K562 (cell line): ENCODE data around the gene PPP1R15B. TPM values are rescaled to one million over a fixed set of nuclear protein-coding genes. Genes with fewer than 3 reads are reported as not detected.

Experiments used
- ATAC-seq: fragments of 200-7000 bp; cut with Tn5 transposase; 3 replicates; pipeline ENCODE4 v1.9.1; 2020; ENCODE audit warnings: moderate library complexity
- BruUV-seq: library from RNA; stranded (reverse); fragments of 400-500 nt; replicated peaks from 2 replicates; lab custom pipeline; 2021; lab: Mats Ljungman, UMichigan
- CTCF ChIA-PET: fragments of 300-600 bp; formaldehyde crosslinking; extraction: SDS; loops from one replicate; lab custom pipeline; 2021; ENCODE audit warnings: low intra/inter-chr PET ratio; lab: Yijun Ruan, JAX
- POLR2A ChIA-PET: fragments of 300-600, 350-650 bp; sonication (Branson Sonifier 250); formaldehyde crosslinking; extraction: SDS; loops from one replicate; lab custom pipeline; 2021; ENCODE audit warnings: antibody characterized with exemption, inconsistent platforms; lab: Yijun Ruan, JAX
- DNase-seq, 4 experiments: peaks; one replicate each; pipeline versions ENCODE4 v3.0.0 to v3.0.0-alpha.2; 2011 to 2018; ENCODE audit warnings: low spot score in 3 of 4, mixed read lengths in 3 of 4; ENCODE audit errors: extremely low read depth in 1 of 4
- FAIRE-seq: peaks from 2 replicates; lab custom pipeline; 2011; peaks lifted over from hg19 to GRCh38; lab: Jason Lieb, UNC
- H2AFZ ChIP-seq: 2 replicates; pipeline ENCODE4 v1.6.0; 2011; ENCODE audit warnings: low read depth, low read length, control low read depth, inconsistent platforms
- H3K27ac ChIP-seq: fragments of 200-600 bp; 3 replicates; pipeline ENCODE4 v1.8.0; 2011; ENCODE audit warnings: low read depth, mild to moderate bottlenecking, control low read depth, inconsistent platforms, low read length, moderate library complexity, mixed read lengths; ENCODE audit errors: extremely low read depth
- H3K27me3 ChIP-seq, 2 experiments: fragments of 300-600 bp in 1 of 2; 2 replicates in 1 of 2; 3 replicates in 1 of 2; pipeline versions ENCODE4 v1.6.0 to v1.8.0; 2011; ENCODE audit warnings: inconsistent platforms in 2 of 2, low read length in 2 of 2, mild to moderate bottlenecking in 1 of 2, mixed read lengths in 1 of 2, moderate library complexity in 1 of 2; ENCODE audit not compliant: control insufficient read depth in 2 of 2, insufficient read depth in 2 of 2
- H3K36me3 ChIP-seq: fragments of 300-600 bp; 3 replicates; pipeline ENCODE4 v1.8.0; 2011; ENCODE audit warnings: mild to moderate bottlenecking, low read length, inconsistent platforms; ENCODE audit not compliant: control insufficient read depth, insufficient read depth
- H3K4me1 ChIP-seq, 2 experiments: fragments of 200-600 bp in 1 of 2; replicated peaks in 1 of 2; 2 replicates in 1 of 2; 3 replicates in 1 of 2; pipeline versions ENCODE4 v1.5.1 to v1.8.0; 2011; ENCODE audit warnings: inconsistent platforms in 2 of 2, low read length in 2 of 2, mild to moderate bottlenecking in 1 of 2, mixed read lengths in 1 of 2, moderate library complexity in 1 of 2; ENCODE audit not compliant: control insufficient read depth in 2 of 2, insufficient read depth in 2 of 2
- H3K4me2 ChIP-seq: 2 replicates; pipeline ENCODE4 v1.6.1; 2011; ENCODE audit warnings: low read length, control low read depth, inconsistent platforms, mixed read lengths; ENCODE audit not compliant: insufficient read depth
- H3K4me3 ChIP-seq: fragments of 200-600 bp; sonication (generic), shearing (Covaris generic); 2 replicates; pipeline ENCODE4 v1.5.1; 2016; ENCODE audit warnings: control low read depth, inconsistent platforms
- H3K79me2 ChIP-seq: fragments of 200-600 bp; 3 replicates; pipeline ENCODE4 v1.8.0; 2011; ENCODE audit warnings: low read length, inconsistent platforms; ENCODE audit not compliant: control insufficient read depth, insufficient read depth
- H3K9ac ChIP-seq, 2 experiments: 2 replicates each; pipeline versions ENCODE4 v1.6.0 to v1.6.1; 2011; ENCODE audit warnings: low read depth in 2 of 2, low read length in 2 of 2, control low read depth in 1 of 2, inconsistent platforms in 1 of 2, mild to moderate bottlenecking in 1 of 2, mixed read lengths in 1 of 2; ENCODE audit not compliant: insufficient read depth in 1 of 2
- H3K9me1 ChIP-seq: one replicate; pipeline ENCODE4 v1.6.0; 2011; ENCODE audit warnings: inconsistent platforms, mild to moderate bottlenecking, low read length, moderate library complexity; ENCODE audit not compliant: control insufficient read depth, insufficient read depth
- H3K9me3 ChIP-seq: replicated peaks from 2 replicates; pipeline ENCODE4 v1.5.1; 2011; ENCODE audit warnings: low read depth, low read length, inconsistent platforms; ENCODE audit not compliant: control insufficient read depth, insufficient read depth
- H4K20me1 ChIP-seq: replicated peaks from 2 replicates; pipeline ENCODE4 v1.6.1; 2011; ENCODE audit warnings: low read length, inconsistent platforms, mixed read lengths; ENCODE audit not compliant: control insufficient read depth, insufficient read depth
- EP400 ChIP-seq: fragments of 450-650 bp; IDR thresholded peaks from 2 replicates; pipeline ENCODE4 v1.6.1; 2017; ENCODE audit warnings: antibody characterized with exemption, mild to moderate bottlenecking, moderate library complexity
- ETS1 ChIP-seq: conservative IDR thresholded peaks from 2 replicates; pipeline ENCODE4 v1.6.1; 2011; ENCODE audit warnings: low read depth, mild to moderate bottlenecking, low read length; ENCODE audit not compliant: control insufficient read depth
- FOS ChIP-seq: IDR thresholded peaks from 3 replicates; pipeline ENCODE4 v1.6.1; 2011; ENCODE audit not compliant: insufficient read length; ENCODE audit errors: extremely low read depth
- GABPA ChIP-seq: fragments of 200-800 bp; sonication (Bioruptor generic); conservative IDR thresholded peaks from 2 replicates; pipeline ENCODE4 v1.6.1; 2016; ENCODE audit warnings: low read depth, missing genetic modification characterization, missing compliant biosample characterization
- HMG20B ChIP-seq: fragments of 250-450 bp; sonication (Bioruptor Pico); IDR thresholded peaks from 2 replicates; pipeline ENCODE4 v1.5.0; 2021; ENCODE audit warnings: mild to moderate bottlenecking
- IFI16 ChIP-seq: fragments of 250-450 bp; sonication (Bioruptor Pico); IDR thresholded peaks from 2 replicates; pipeline ENCODE4 v2.1.2; 2022; ENCODE audit warnings: mild to moderate bottlenecking, inconsistent platforms
- MTA3 ChIP-seq: fragments of 450-650 bp; formaldehyde crosslinking; IDR thresholded peaks from 2 replicates; pipeline ENCODE4 v1.6.1; 2017; ENCODE audit warnings: mild to moderate bottlenecking, borderline replicate concordance
- NCOA1 ChIP-seq: fragments of 450-650 bp; IDR thresholded peaks from 2 replicates; pipeline ENCODE4 v1.6.1; 2016; ENCODE audit warnings: low read depth
- RFX5 ChIP-seq: IDR thresholded peaks from 2 replicates; pipeline ENCODE4 v1.6.1; 2011; ENCODE audit warnings: low read depth, mild to moderate bottlenecking, improper control_type of control experiment, low read length
- XRCC5 ChIP-seq: fragments of 200-400 bp; formaldehyde crosslinking; IDR thresholded peaks from 2 replicates; pipeline ENCODE4 v1.6.1; 2017; ENCODE audit warnings: low read depth, mild to moderate bottlenecking, low read length
- YY1 ChIP-seq, 3 experiments: IDR thresholded peaks; 2 replicates each; pipeline ENCODE4 v1.6.1; 2011; ENCODE audit warnings: low read length in 2 of 3, mild to moderate bottlenecking in 2 of 3, moderate library complexity in 2 of 3, borderline replicate concordance in 1 of 3, control low read depth in 1 of 3, low read depth in 1 of 3; ENCODE audit not compliant: insufficient read depth in 3 of 3, insufficient replicate concordance in 2 of 3, control insufficient read depth in 1 of 3, insufficient read length in 1 of 3; ENCODE audit errors: extremely low read depth in 1 of 3
- ZNF124 ChIP-seq: sonication (generic); formaldehyde crosslinking; IDR thresholded peaks from 2 replicates; pipeline ENCODE4 v1.8.1; 2022; ENCODE audit warnings: missing genetic modification reagents
- ZNF143 ChIP-seq: sonication (generic); formaldehyde crosslinking; IDR thresholded peaks from 2 replicates; pipeline ENCODE4 v1.9.0; 2022; ENCODE audit warnings: mild to moderate bottlenecking, missing genetic modification reagents
- WGBS: fragments of 100-300 bp; shearing (Covaris generic); methylation state at CpG from one replicate; pipeline ENCODE4 v1.1.6; 2016; ENCODE audit warnings: low coverage, mixed read lengths; ENCODE audit not compliant: insufficient coverage; ENCODE audit errors: missing lambda C conversion rate; 5-methylcytosine and 5-hydroxymethylcytosine counted together
- in situ Hi-C: fragments of 300-500 bp; cut with MboI; formaldehyde crosslinking; loops from 4 replicates; pipeline ENCODE4 v1.15.0; 2018; ENCODE audit warnings: inconsistent platforms, mixed read lengths
- intact Hi-C: fragments of 100-400 bp; cut with micrococcal nuclease; formaldehyde crosslinking; loops from 2 replicates; pipeline ENCODE4 v1.14.2; 2022
- polyA plus RNA-seq, 8 experiments: library from polyadenylated mRNA; depleted of rRNA in 4 of 8; stranded (reverse) in 5 of 8; unstranded in 3 of 8; fragments of >200 nt; fragmentation: Nextera tagmentation in 2 of 8; fragmentation: Illumina TruSeq in 1 of 8; extraction: Ambion mirVana in 2 of 8; extraction: Trizol in 1 of 8; gene quantifications; 2 replicates each; pipeline versions ENCODE4 v1.2.1 to v1.2.3, GENCODE V29; 2011 to 2014; ENCODE audit warnings: inconsistent platforms in 1 of 8, missing spikeins in 1 of 8
- total RNA-seq, 7 experiments: library from RNA; depleted of rRNA in 6 of 7; stranded (reverse); fragments of >200 nt in 6 of 7; fragmentation: Illumina TruSeq in 2 of 7; extraction: Trizol in 2 of 7; gene quantifications; 2 replicates each; pipeline versions ENCODE4 v1.2.1 to v1.2.3, GENCODE V29; 2011 to 2021; ENCODE audit warnings: low replicate concordance in 1 of 7
- TF ChIP-seq, protein P1 (sequence below): fragments of 250-450 bp; sonication (Bioruptor Pico); IDR thresholded peaks from 2 replicates; pipeline ENCODE4 v1.8.0; 2022; ENCODE audit warnings: moderate library complexity, mild to moderate bottlenecking, inconsistent platforms
- TF ChIP-seq, protein P2 (sequence below): sonication (generic); formaldehyde crosslinking; IDR thresholded peaks from 2 replicates; pipeline ENCODE4 v1.8.0; 2022; ENCODE audit warnings: missing genetic modification reagents, mild to moderate bottlenecking, borderline replicate concordance

The PPP1R15B gene
- total and polyA plus RNA-seq, 9 of the 15 experiments (the other 6 are each of a cell fraction or from before 2014, with no cell fraction given) = 17.0 to 48.1 (median 30.8) TPM

DNA sequence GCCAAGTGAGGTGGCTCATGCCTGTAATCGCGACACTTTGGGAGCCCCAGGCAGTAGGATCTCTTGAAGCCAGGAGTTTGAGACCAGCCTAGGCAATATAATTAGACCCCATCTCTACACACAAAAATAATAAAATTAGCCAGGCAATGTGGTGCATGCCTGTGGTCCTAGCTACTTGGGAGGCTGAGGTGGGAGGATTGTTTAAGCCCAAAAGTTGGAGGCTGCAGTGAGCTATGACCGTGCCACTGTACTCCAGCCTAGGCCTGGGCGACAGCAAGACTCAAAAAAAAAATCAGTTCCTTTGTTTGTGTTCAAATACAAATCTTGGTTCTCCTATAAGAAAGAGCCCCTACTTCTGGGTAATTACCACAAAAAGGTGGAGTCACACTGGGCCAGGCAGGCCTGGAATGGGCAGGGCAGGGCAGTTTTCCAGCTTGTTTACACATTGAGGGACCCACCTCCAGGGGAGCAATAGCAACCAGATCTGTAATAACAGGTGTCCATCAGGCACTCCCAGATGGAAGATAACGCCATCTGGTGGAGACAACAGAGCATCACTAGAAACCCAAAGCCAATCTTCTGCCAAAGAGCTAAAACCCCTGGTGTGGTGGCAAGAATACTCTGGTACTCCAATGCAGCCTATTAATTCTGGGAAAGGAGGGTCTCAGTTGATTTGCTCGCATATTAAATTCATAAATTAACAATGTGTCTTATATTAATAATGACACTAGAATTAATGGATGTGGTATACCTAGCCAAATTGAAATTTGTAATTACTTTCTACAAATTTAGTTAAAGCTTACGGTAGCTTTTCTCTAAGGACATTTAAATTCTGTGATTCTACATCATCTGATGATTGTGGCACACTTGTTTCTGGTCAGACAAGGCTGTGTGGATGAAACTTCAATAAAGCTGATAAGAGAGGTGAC, 13.2 kb downstream of the PPP1R15B start:
- POLR2A ChIA-PET = interaction anchor here (0.5 to 7.9 kb wide), 24 partner anchors 9 to 1167 kb away, joined by 3 to 87 read pairs (median 4); partner anchors contain the start of gene GOLT1A
- 61% methylated on average over 7 of the region's 7 CpGs for WGBS
- no peak overlapping the region for H3K4me3 ChIP-seq
- DNase-seq = peak; percentile 80 to 94 (median 90)
- CTCF ChIA-PET = interaction anchor here (1.1 to 1.8 kb wide), 2 partner anchors 12 to 236 kb away, joined by 4 to 11 read pairs; no protein-coding TSS in a partner anchor
- H3K4me1 ChIP-seq = peaks cover 0 to 11% of the 10 kb centered on the region in 2 experiments; a peak in 3 of 5 replicates
- in situ Hi-C loops (no loop called here), intact Hi-C loops (loop anchor here (2.0 kb wide), 1 partner anchor 16 kb away; no protein-coding TSS in a partner anchor)
- H3K79me2 ChIP-seq = 0 out of 3 replicates have a peak, but pooled peaks cover 1% of the 10 kb centered on the region
- FAIRE-seq = peak; percentile 80
- H3K9ac ChIP-seq = no peak overlapping the region
- peaks cover 2% of the 10 kb centered on the region for H3K9me3 ChIP-seq
- no peak overlapping the region for H3K27ac ChIP-seq
- 0 out of 5 replicates have a peak, but pooled peaks cover 0 to 2% of the 10 kb centered on the region in 2 experiments for H3K27me3 ChIP-seq
- H3K9me1 ChIP-seq = no peaks in the 10 kb centered on the region
- no TSS peak for BruUV-seq
- peaks cover 3% of the 10 kb centered on the region; the same call in 1 of the 2 replicates for H4K20me1 ChIP-seq
- no peak overlapping the region for H2AFZ ChIP-seq
- ATAC-seq = peak; percentile 79
- H3K4me2 ChIP-seq = no peak overlapping the region
- H3K36me3 ChIP-seq = peaks cover 41% of the 10 kb centered on the region; the same call in 2 of the 3 replicates
- TF ChIP-seq YY1 (IDR thresholded peaks at IDR 0.05; ENCODE audit: borderline replicate concordance in 1 of 3, control insufficient read depth in 1 of 3, extremely low read depth in 1 of 3, insufficient read depth in 3 of 3, insufficient read length in 1 of 3, insufficient replicate concordance in 2 of 3, low read depth in 1 of 3, low read length in 2 of 3) (no peak), FOS (no peak), IFI16 (no peak), RFX5 (no peak), XRCC5 (peak; percentile 53; the same call in 1 of the 2 replicates), ZNF124 (CRISPR knock-in tag) (no peak), HMG20B (CRISPR knock-in tag) (no peak), GABPA (tag) (no peak), ETS1 (no peak), NCOA1 (no peak), EP400 (no peak), ZNF143 (CRISPR knock-in tag) (no peak), MTA3 (no peak)
- TF ChIP-seq, protein P1, sequence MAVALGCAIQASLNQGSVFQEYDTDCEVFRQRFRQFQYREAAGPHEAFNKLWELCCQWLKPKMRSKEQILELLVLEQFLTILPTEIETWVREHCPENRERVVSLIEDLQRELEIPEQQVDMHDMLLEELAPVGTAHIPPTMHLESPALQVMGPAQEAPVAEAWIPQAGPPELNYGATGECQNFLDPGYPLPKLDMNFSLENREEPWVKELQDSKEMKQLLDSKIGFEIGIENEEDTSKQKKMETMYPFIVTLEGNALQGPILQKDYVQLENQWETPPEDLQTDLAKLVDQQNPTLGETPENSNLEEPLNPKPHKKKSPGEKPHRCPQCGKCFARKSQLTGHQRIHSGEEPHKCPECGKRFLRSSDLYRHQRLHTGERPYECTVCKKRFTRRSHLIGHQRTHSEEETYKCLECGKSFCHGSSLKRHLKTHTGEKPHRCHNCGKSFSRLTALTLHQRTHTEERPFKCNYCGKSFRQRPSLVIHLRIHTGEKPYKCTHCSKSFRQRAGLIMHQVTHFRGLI (CRISPR knock-in tag) = no peak
- TF ChIP-seq, protein P2, sequence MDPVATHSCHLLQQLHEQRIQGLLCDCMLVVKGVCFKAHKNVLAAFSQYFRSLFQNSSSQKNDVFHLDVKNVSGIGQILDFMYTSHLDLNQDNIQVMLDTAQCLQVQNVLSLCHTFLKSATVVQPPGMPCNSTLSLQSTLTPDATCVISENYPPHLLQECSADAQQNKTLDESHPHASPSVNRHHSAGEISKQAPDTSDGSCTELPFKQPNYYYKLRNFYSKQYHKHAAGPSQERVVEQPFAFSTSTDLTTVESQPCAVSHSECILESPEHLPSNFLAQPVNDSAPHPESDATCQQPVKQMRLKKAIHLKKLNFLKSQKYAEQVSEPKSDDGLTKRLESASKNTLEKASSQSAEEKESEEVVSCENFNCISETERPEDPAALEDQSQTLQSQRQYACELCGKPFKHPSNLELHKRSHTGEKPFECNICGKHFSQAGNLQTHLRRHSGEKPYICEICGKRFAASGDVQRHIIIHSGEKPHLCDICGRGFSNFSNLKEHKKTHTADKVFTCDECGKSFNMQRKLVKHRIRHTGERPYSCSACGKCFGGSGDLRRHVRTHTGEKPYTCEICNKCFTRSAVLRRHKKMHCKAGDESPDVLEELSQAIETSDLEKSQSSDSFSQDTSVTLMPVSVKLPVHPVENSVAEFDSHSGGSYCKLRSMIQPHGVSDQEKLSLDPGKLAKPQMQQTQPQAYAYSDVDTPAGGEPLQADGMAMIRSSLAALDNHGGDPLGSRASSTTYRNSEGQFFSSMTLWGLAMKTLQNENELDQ (CRISPR knock-in tag) = 0 out of 2 replicates have a peak, but pooled peaks have one; percentile 61
